ENCODE results near the gene GRIN2A.

GRIN2A gene

DNA sequence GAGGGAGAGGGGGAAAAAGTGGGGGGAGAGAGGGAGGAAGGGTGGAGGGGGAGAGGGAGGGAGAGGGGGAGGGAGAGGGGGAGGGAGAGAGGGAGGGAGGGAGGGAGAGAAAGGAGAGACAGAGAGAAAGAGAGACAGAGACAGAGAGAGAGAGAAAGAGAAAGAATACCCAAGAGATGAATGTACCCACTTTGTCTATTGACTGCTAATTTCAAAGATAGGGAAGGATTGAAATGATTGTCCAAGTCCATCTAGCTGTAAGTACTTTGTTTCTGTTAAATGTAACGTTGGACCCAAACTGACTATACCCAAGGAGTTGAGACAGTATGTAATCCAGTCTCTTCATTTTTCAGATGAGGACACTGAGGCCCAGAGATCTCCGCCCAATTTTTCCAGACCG, 374.9 kb downstream of the GRIN2A start:
- Histone ChIP-seq H3K27me3 (replicated peaks; ENCODE audit: control insufficient read depth, insufficient read depth, low read length) (no peaks in the 10 kb centered on the region), H3K4me3 (replicated peaks; ENCODE audit: low read depth, low read length) (no peak overlapping the region), H3K36me3 (ENCODE audit: control insufficient read depth, insufficient read depth, low read length) (no peaks in the 10 kb centered on the region)
- TF ChIP-seq CTCF (IDR thresholded peaks at IDR 0.05; ENCODE audit: insufficient read depth, low read length, poor library complexity, severe bottlenecking), result no peak
- no peak for DNase-seq (ENCODE audit: extremely low read depth, insufficient read length)

DNA sequence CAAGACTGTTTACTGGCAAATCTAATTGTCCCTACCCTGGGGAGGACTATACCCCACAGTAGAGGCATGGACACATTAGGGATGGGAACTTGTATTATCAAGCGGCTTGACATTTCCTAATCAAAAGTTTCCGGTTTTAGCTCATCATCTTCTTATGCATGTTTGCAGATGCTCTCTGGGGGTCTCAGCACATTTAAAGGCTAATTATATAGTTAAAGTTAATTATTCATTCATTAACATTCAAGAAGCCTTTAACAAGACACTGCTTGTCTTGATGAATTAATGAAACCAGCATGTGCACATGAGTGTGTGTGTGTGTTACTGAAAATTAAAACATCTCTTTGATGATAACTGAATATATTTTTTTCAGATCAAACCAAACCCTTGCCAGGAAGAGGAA, 377.1 kb downstream of the GRIN2A start:
- no peak for DNase-seq (ENCODE audit: extremely low read depth, insufficient read length)
- no peak for TF ChIP-seq CTCF (IDR thresholded peaks at IDR 0.05; ENCODE audit: insufficient read depth, low read length, poor library complexity, severe bottlenecking)
- Histone ChIP-seq H3K27me3 (replicated peaks; ENCODE audit: control insufficient read depth, insufficient read depth, low read length) (no peaks in the 10 kb centered on the region), H3K4me3 (replicated peaks; ENCODE audit: low read depth, low read length) (no peak overlapping the region), H3K36me3 (ENCODE audit: control insufficient read depth, insufficient read depth, low read length) (no peaks in the 10 kb centered on the region)

- no peak for DNase-seq (ENCODE audit: extremely low read depth, insufficient read length)
- Histone ChIP-seq H3K36me3 (ENCODE audit: control insufficient read depth, insufficient read depth, low read length) (no peaks in the 10 kb centered on the region), H3K27me3 (replicated peaks; ENCODE audit: control insufficient read depth, insufficient read depth, low read length) (no peaks in the 10 kb centered on the region; the same call in 1 of the 2 replicates), H3K4me3 (replicated peaks; ENCODE audit: low read depth, low read length) (no peak overlapping the region)
- TF ChIP-seq CTCF (IDR thresholded peaks at IDR 0.05; ENCODE audit: insufficient read depth, low read length, poor library complexity, severe bottlenecking), result no peak
These were observed 380.1 kb downstream of the GRIN2A start for GRCh38 chr16:9802160-9802559.

DNA sequence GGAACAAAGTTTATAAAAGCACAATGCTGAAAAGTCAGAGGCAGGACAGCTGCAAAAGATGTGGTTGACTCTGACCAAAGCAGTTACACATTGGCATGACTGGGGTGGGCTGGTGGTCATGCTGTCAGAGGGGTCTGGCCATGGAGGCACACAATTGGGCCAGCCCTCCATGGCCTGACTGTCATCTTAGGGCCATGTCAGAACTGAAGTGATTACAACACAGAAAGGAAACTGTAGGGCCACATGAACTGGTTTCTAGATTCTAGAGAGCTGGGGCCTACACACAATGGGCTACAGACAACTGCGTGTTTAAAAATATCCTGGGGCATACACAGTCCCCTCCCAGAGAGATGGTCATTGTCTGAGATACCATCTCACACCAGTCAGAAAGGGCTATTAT, 380.6 kb downstream of the GRIN2A start:
- Histone ChIP-seq H3K36me3 (ENCODE audit: control insufficient read depth, insufficient read depth, low read length) (no peaks in the 10 kb centered on the region), H3K27me3 (replicated peaks; ENCODE audit: control insufficient read depth, insufficient read depth, low read length) (no peaks in the 10 kb centered on the region; the same call in 1 of the 2 replicates), H3K4me3 (replicated peaks; ENCODE audit: low read depth, low read length) (no peak overlapping the region)
- no peak for TF ChIP-seq CTCF (IDR thresholded peaks at IDR 0.05; ENCODE audit: insufficient read depth, low read length, poor library complexity, severe bottlenecking)
- DNase-seq (ENCODE audit: extremely low read depth, insufficient read length), result peak; percentile 22

DNA sequence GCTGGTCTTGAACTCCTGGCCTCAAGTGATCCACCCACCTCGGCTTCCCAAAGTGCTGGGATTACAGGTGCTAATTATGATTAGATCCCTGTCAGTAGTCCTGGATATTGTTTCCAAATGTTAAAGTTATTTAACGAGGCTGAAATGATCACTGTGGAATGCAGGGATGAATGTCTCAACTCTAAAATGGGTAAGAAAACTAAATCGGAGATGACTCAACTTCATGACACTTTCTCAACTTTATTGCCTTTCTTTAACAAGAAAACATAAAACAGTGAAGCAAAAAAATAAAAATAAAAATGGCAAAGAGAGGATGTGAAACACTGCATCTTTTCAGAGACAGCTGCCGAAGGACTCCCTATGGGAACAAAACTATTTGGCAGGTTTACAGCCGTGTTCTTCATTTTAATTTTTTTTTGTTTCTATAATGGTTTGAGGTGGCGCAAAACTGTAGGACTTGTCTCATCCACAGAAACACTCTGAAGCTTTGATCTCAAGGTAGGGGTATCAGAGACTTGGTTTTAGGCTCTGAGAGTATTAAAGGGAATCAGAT, 382.0 kb downstream of the GRIN2A start:
- H3K36me3 ChIP-seq (ENCODE audit: control insufficient read depth, insufficient read depth, low read length), result no peaks in the 10 kb centered on the region
- no peaks in the 10 kb centered on the region; the same call in 1 of the 2 replicates for H3K27me3 ChIP-seq (replicated peaks; ENCODE audit: control insufficient read depth, insufficient read depth, low read length)
- TF ChIP-seq CTCF (IDR thresholded peaks at IDR 0.05; ENCODE audit: insufficient read depth, low read length, poor library complexity, severe bottlenecking), result no peak
- no peak overlapping the region for H3K4me3 ChIP-seq (replicated peaks; ENCODE audit: low read depth, low read length)
- no peak for DNase-seq (ENCODE audit: extremely low read depth, insufficient read length)
